Uterus (tissue), 4 donors: ENCODE measurements around the gene CPVL. TPM values are rescaled to one million over a fixed set of nuclear protein-coding genes. Genes with fewer than 3 reads are reported as not detected.

Source experiments
- DNase-seq, 2 donors: peaks; one replicate each; pipeline ENCODE4 v3.0.0-alpha.2; 2019 to 2020
- H3K27ac ChIP-seq, 2 donors: fragments of 200-600 bp; sonication (generic); 1 replicate in 1 of 2; 2 replicates in 1 of 2; pipeline ENCODE4 v1.5.1; 2016 to 2018
- H3K27me3 ChIP-seq, 2 donors: fragments of 200-600 bp; sonication (generic); one replicate each; pipeline ENCODE4 v1.5.1; 2018 to 2019; ENCODE audit warnings: control low read depth in 1 of 2
- H3K36me3 ChIP-seq, 2 donors: fragments of 200-600 bp; sonication (generic); one replicate each; pipeline ENCODE4 v1.5.1; 2019; ENCODE audit warnings: control low read depth in 1 of 2
- H3K4me1 ChIP-seq, 2 donors: fragments of 200-600 bp; sonication (generic); one replicate each; pipeline ENCODE4 v1.5.1; 2018 to 2019; ENCODE audit warnings: control low read depth in 1 of 2
- H3K4me3 ChIP-seq, 2 donors: fragments of 200-600 bp; sonication (generic); 1 replicate in 1 of 2; 2 replicates in 1 of 2; pipeline ENCODE4 v1.5.1; 2018 to 2019; ENCODE audit warnings: mild to moderate bottlenecking in 1 of 2
- H3K9me3 ChIP-seq, 2 donors: fragments of 200-600 bp; sonication (generic); one replicate each; pipeline ENCODE4 v1.5.1; 2019; ENCODE audit warnings: control low read depth in 1 of 2
- CTCF ChIP-seq, 4 experiments: fragments of 200-600 bp in 2 of 4; fragments of 450-650 bp in 2 of 4; sonication (generic) in 2 of 4; IDR thresholded peaks; one replicate each; pipeline ENCODE4 v1.5.1; 2016 to 2019; ENCODE audit warnings: antibody characterized with exemption in 4 of 4, mild to moderate bottlenecking in 2 of 4, moderate library complexity in 1 of 4
- POLR2A ChIP-seq, 2 donors: fragments of 450-650 bp; IDR thresholded peaks; one replicate each; pipeline ENCODE4 v1.6.1; 2016; ENCODE audit warnings: antibody characterized with exemption in 2 of 2, mild to moderate bottlenecking in 1 of 2, moderate library complexity in 1 of 2
- intact Hi-C: fragments of 100-400 bp; cut with DNase I; formaldehyde crosslinking; loops from one replicate; pipeline ENCODE4 v1.15.1; 2023; ENCODE audit warnings: low total_unique reads
- total RNA-seq, 4 donors: library from RNA; depleted of rRNA in 3 of 4; stranded (reverse); fragments of >200 nt in 3 of 4; gene quantifications; one replicate each; pipeline versions ENCODE4 v1.1.0 to v1.2.4, GENCODE V29; 2014 to 2023
- donor health status: DM: yes; HTN: yes; CAD: no.

CPVL gene
- total RNA-seq, 4 donors from 2014 or later = 8.5 to 21.1 (median 14.5) TPM

DNA sequence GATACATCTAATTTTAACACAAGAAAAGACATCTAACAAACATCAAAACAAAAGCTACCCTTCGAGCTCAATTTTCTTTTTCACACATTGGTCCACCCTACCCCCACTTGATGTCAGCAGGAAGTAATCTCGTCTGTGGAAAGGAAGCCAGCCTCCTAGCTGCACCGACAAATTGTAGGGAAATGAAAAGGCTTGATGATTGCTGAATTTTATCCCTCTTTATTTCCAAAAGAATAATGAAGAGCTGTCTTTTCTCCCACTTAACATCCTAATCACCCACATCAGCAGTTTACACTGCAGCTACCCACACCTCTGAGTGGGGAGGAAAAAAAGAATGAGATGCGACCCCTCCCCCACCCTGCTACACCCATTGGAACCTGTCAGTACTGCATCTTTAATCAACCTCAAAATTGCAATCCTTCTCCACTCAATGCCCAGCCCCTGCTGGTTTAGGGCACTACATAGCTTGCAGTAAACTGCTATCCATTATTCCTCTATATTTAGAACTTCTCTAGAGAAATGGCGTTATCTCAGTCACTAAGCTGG is 10.6 kb upstream of the CPVL start:
- H3K4me3 ChIP-seq = no peak overlapping the region
- no peak for TF ChIP-seq POLR2A (IDR thresholded peaks at IDR 0.05)
- no peak for TF ChIP-seq CTCF (IDR thresholded peaks at IDR 0.05)
- intact Hi-C loops = no loop called here
- no peaks in the 10 kb centered on the region for H3K27me3 ChIP-seq
- no peaks in the 10 kb centered on the region for H3K4me1 ChIP-seq
- DNase-seq = no peak
- no peaks in the 10 kb centered on the region for H3K36me3 ChIP-seq
- no peak overlapping the region for H3K27ac ChIP-seq
- H3K9me3 ChIP-seq = no peaks in the 10 kb centered on the region

- H3K4me1 ChIP-seq = no peaks in the 10 kb centered on the region
- no peaks in the 10 kb centered on the region for H3K27me3 ChIP-seq
- DNase-seq = no peak
- H3K9me3 ChIP-seq = no peaks in the 10 kb centered on the region
- TF ChIP-seq POLR2A (IDR thresholded peaks at IDR 0.05) (no peak), CTCF (IDR thresholded peaks at IDR 0.05) (no peak)
- no peaks in the 10 kb centered on the region for H3K36me3 ChIP-seq
- H3K27ac ChIP-seq = no peak overlapping the region
- H3K4me3 ChIP-seq = no peak overlapping the region
- intact Hi-C loops = no loop called here
Observed at GRCh38 chr7:29154076-29154475, 7.7 kb upstream of the CPVL start.

- no peak for DNase-seq
Observed at GRCh38 chr7:29150856-29151255, 4.5 kb upstream of the CPVL start.

DNA sequence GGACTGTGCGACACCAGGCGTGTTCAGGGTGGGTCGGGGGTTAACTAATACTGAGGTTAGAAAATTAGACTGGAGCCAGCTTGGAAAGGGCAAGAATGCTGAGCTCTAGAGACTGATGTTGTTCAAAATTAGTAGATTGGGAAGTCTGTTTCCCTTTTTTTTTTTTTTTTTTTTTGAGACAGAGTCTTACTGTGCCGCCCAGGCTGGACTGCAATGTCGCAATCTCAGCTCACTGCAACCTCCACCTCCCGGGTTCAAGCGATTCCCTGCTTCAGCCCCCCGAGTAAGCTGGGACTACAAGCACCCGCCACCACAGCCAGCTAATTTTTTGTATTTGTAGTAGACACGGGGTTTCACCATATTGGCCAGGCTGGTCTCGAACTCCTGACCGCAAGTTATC is 2.7 kb upstream of the CPVL start:
- Histone ChIP-seq H3K27me3 (no peaks in the 10 kb centered on the region), H3K27ac (no peak overlapping the region), H3K4me3 (no peak overlapping the region), H3K9me3 (no peaks in the 10 kb centered on the region), H3K4me1 (peaks cover 0 to 4% of the 10 kb centered on the region in 2 donors), H3K36me3 (no peaks in the 10 kb centered on the region)
- intact Hi-C loops = loop anchor here (10.0 kb wide), 1 partner anchor 386 kb away; no protein-coding TSS in a partner anchor
- no peak for DNase-seq
- no peak for TF ChIP-seq POLR2A (IDR thresholded peaks at IDR 0.05)
- no peak for TF ChIP-seq CTCF (IDR thresholded peaks at IDR 0.05)

More at GRCh38 chr7:29150856-29151255, 4.5 kb upstream of the CPVL start:
- H3K27ac ChIP-seq = no peak overlapping the region
- H3K9me3 ChIP-seq = no peaks in the 10 kb centered on the region
- intact Hi-C loops = no loop called here
- no peaks in the 10 kb centered on the region for H3K36me3 ChIP-seq
- peaks cover 0 to 4% of the 10 kb centered on the region in 2 donors for H3K4me1 ChIP-seq
- no peak for TF ChIP-seq POLR2A (IDR thresholded peaks at IDR 0.05)
- TF ChIP-seq CTCF (IDR thresholded peaks at IDR 0.05) = no peak
- no peak overlapping the region for H3K4me3 ChIP-seq
- no peaks in the 10 kb centered on the region for H3K27me3 ChIP-seq

- Histone ChIP-seq H3K9me3 (no peaks in the 10 kb centered on the region), H3K27me3 (no peaks in the 10 kb centered on the region), H3K27ac (no peak overlapping the region), H3K36me3 (no peaks in the 10 kb centered on the region), H3K4me1 (peaks cover 0 to 4% of the 10 kb centered on the region in 2 donors), H3K4me3 (no peak overlapping the region)
- TF ChIP-seq CTCF (IDR thresholded peaks at IDR 0.05) (no peak), POLR2A (IDR thresholded peaks at IDR 0.05) (no peak)
- DNase-seq = no peak
- intact Hi-C loops = loop anchor here (10.0 kb wide), 1 partner anchor 387 kb away; no protein-coding TSS in a partner anchor
Observed at GRCh38 chr7:29147821-29148220, 1.5 kb upstream of the CPVL start.
